ENCODE data around the gene RASGRP1.

Gene RASGRP1

GRCh38 chr15:38453971-38454695 lies 110.5 kb downstream of the RASGRP1 start, which contains the start of gene FAM98B:
Gene FAM98B (plus strand): TSS chr15:38454127. CDS start chr15:38454162, 35 bp downstream.
- peak; percentile 58 for DNase-seq

GRCh38 chr15:38441130-38441519 lies 123.5 kb downstream of the RASGRP1 start:
- no peak for DNase-seq

- DNase-seq, result no peak
Observed at GRCh38 chr15:38440353-38441129, 124.1 kb downstream of the RASGRP1 start.

Measured in NCI-H446 treated with DMSO at 0.1 percent for 48 hours (cell line).